ENCODE measurements around the gene WDR72.
A peak's percentile ranks its signal among the peaks of the same experiment; 100 is the strongest.

WDR72 gene

DNA sequence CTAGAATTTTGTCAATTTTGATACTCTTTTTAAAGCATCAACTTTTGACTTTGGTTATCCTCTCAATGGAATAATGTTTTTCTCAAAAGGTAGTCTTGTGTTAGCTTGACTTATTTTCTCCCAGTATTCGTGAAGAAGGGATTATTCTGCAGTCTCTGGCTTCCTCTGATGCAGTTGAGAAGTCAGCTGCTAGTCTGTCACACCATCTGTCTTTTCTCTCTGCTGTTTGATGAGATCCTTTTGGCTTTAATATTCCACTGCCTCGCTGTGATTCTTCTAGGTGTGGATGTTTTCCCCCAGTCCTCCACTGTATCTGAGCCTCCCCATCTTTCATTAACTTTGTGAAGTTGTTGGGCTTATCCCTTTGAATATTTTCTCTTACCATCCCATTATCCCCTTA, 141.0 kb downstream of the WDR72 start:
- TF ChIP-seq, protein P1, sequence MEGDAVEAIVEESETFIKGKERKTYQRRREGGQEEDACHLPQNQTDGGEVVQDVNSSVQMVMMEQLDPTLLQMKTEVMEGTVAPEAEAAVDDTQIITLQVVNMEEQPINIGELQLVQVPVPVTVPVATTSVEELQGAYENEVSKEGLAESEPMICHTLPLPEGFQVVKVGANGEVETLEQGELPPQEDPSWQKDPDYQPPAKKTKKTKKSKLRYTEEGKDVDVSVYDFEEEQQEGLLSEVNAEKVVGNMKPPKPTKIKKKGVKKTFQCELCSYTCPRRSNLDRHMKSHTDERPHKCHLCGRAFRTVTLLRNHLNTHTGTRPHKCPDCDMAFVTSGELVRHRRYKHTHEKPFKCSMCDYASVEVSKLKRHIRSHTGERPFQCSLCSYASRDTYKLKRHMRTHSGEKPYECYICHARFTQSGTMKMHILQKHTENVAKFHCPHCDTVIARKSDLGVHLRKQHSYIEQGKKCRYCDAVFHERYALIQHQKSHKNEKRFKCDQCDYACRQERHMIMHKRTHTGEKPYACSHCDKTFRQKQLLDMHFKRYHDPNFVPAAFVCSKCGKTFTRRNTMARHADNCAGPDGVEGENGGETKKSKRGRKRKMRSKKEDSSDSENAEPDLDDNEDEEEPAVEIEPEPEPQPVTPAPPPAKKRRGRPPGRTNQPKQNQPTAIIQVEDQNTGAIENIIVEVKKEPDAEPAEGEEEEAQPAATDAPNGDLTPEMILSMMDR (IDR thresholded peaks at IDR 0.05; ENCODE audit: control insufficient read depth, extremely low read depth, insufficient read depth): no peak
- no peak overlapping the region for H3K4me3 ChIP-seq (ENCODE audit: low read depth, low read length)
- no peak for DNase-seq (ENCODE audit: low read depth)

DNA sequence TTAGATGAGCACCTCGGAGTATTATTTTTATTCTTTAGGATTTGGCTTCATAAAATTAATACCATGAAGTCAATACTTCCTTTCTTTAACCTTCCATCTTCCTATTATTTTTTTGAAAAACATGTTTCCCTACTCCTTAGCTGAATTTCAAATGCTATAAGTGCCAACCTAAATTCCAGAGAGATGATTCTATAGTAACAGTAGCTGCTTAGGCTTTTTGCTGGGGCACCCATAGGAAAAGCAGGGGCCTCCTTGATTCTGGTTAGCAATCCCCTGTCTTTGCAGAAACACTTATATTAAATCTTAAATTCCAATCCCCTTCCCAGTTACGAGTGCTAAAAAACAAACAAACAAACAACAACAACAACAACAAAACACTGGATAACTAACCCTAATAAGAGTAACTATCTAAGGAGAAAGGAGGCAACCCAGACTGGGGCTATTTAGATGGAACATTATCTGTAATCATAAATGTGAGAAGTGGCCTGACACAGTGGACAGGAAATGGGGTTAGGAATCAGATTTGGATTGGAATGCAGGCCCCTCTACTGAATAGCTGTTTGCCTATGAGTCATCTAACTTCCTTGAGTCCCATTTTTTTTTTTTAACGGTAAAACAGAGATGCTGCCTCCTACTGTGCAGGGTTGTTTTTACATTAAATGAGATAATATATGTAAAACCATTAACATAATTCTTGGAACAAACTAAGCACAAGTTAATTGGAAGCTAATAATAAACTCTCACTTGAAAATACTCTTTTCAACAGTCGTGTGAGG, 148.1 kb downstream of the WDR72 start:
- TF ChIP-seq, protein P1 (IDR thresholded peaks at IDR 0.05; ENCODE audit: control insufficient read depth, extremely low read depth, insufficient read depth): no peak
- no peak for DNase-seq (ENCODE audit: low read depth)
- no peak overlapping the region for H3K4me3 ChIP-seq (ENCODE audit: low read depth, low read length)

DNA sequence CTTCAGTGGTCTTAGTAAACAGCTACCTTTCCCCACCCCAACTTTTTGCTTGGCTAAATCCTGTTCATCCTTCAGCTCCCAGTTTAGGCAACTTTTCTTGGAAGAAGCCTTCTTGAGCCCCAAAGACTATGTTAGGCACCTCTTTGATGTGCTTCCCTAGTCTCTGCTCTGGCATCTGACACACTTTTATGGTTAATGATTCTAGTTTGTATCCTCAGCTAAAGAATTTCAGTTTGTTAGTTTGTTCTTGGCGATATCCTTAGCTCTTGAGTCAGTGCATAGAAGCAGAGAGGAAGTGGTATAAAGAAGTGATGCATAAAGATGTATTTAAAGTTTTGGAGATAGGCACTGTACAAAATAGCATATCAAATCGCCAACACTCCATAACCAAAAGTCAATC, 168.4 kb downstream of the WDR72 start:
- DNase-seq (ENCODE audit: low read depth): no peak
- H3K4me3 ChIP-seq (ENCODE audit: low read depth, low read length): no peak overlapping the region
- TF ChIP-seq, protein P1 (IDR thresholded peaks at IDR 0.05; ENCODE audit: control insufficient read depth, extremely low read depth, insufficient read depth): no peak

DNA sequence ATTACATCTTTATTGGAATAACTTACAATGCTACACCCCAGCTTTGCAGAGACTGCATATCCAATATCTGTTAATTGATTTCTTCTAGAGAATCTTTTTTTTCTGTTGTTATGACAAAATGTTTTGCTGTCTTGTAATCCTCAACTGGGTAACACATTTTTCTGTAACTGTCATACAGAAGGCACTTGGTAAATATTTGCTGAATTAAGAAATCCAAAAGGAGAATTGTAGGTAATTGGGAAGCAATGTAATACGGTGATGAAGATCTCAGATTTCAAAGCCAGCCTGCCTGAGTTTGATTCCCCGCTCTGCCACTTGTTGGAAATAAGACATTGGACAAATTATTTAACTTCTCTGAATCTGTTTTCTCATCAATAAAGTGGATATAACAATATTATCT, 169.1 kb downstream of the WDR72 start:
- no peak for DNase-seq (ENCODE audit: low read depth)
- TF ChIP-seq, protein P1 (IDR thresholded peaks at IDR 0.05; ENCODE audit: control insufficient read depth, extremely low read depth, insufficient read depth): no peak
- no peak overlapping the region for H3K4me3 ChIP-seq (ENCODE audit: low read depth, low read length)

DNA sequence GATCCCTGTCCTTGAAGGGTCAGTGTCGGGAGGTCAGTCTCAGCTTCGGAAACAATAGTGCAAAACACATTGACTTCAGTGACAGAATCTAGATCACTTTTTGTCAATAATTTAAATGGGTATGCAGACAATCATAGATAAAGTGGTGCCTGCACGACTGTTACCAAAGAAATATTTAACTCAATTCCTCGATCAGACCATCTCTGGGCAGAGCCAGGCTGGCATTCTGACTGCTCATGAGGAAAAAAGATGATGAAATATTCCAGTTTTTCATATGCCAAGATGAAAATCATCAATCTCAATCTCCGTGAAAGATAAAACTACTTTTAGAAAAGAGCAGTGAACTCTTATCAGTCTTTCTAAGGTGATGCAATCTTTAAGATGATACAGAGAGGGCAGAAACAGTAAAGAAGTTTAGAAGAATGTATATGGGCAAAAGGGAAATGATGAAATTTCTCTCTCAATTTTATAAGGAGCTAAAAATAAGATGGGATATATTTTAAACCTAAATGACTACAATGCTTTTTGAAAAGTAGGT, 169.9 kb downstream of the WDR72 start:
- TF ChIP-seq, protein P1 (IDR thresholded peaks at IDR 0.05; ENCODE audit: control insufficient read depth, extremely low read depth, insufficient read depth): no peak
- DNase-seq (ENCODE audit: low read depth): no peak
- H3K4me3 ChIP-seq (ENCODE audit: low read depth, low read length): no peak overlapping the region

DNA sequence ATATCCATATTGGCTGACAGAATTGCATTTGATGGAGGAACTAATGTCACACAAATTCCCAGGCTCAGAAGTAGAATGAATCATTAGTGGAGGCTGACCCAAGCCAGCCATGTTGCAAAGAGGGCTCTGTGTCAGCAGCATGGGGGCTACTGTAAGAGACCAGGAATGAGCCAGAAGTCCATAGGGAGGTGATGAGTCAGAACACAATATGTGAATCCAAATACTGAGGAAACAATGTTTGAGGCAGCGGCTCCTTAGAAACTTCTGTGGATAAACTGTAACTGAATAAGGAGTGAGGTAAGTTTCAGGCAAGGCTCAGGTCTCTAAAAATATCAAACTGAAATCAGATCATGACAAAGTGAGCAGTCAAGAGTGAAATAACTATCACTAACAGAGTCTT, 170.7 kb downstream of the WDR72 start:
- no peak for DNase-seq (ENCODE audit: low read depth)
- no peak overlapping the region for H3K4me3 ChIP-seq (ENCODE audit: low read depth, low read length)
- TF ChIP-seq, protein P1 (IDR thresholded peaks at IDR 0.05; ENCODE audit: control insufficient read depth, extremely low read depth, insufficient read depth): no peak

DNA sequence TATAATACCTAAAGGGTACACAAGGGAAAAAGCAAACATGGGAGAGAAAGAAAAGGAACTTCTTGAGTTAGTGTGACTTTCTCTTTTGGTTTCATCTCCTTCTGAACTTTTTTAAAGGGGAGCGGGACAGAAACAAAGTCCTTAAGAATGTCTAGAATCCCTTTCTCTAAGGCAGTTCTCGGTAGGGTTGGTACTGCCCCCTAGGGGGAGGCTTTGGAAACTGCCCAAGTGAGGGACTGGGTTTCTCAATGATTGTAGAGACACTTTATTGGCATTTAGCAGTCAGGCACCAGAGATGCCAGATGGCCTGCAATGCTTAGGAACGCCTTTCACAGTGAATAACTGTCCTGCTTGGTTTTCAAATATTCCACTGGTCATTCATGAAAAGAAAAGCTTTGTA, 172.7 kb downstream of the WDR72 start:
- no peak overlapping the region for H3K4me3 ChIP-seq (ENCODE audit: low read depth, low read length)
- TF ChIP-seq, protein P1 (IDR thresholded peaks at IDR 0.05; ENCODE audit: control insufficient read depth, extremely low read depth, insufficient read depth): peak; percentile 44
- DNase-seq (ENCODE audit: low read depth): no peak
